H1 (cell line): Measurements from ENCODE around the gene IL12RB2. TPM values are rescaled to one million over a fixed set of nuclear protein-coding genes. Genes with fewer than 3 reads are reported as not detected.

ENCODE experiments used
- CTCF ChIA-PET: fragments of 300-600 bp; sonication (Branson Sonifier 250); formaldehyde crosslinking; loops from one replicate; lab custom pipeline; 2021; ENCODE audit not compliant: partially characterized antibody; lab: Charles Lee
- POLR2A ChIA-PET: fragments of 300-600 bp; sonication (Branson Sonifier 250); formaldehyde crosslinking; loops from one replicate; lab custom pipeline; 2021; ENCODE audit warnings: inconsistent platforms; ENCODE audit not compliant: partially characterized antibody; lab: Charles Lee
- DNase-seq, 2 experiments: peaks; one replicate each; pipeline versions ENCODE4 v3.0.0 to v3.0.0-alpha.2; 2010 to 2022; ENCODE audit warnings: low spot score in 2 of 2, low read depth in 1 of 2, mixed read lengths in 1 of 2
- FAIRE-seq: peaks from 2 replicates; lab custom pipeline; 2011; peaks lifted over from hg19 to GRCh38; lab: Jason Lieb, UNC
- H2AFZ ChIP-seq: 2 replicates; pipeline ENCODE4 v1.8.1; 2012; ENCODE audit warnings: low read length, inconsistent platforms
- H2AK5ac ChIP-seq: 2 replicates; pipeline ENCODE4 v1.6.1; 2013; ENCODE audit warnings: low read depth, low read length
- H2BK120ac ChIP-seq: replicated peaks from 2 replicates; pipeline ENCODE3; 2013; ENCODE audit warnings: low read depth, low read length, inconsistent platforms
- H2BK12ac ChIP-seq: 2 replicates; pipeline ENCODE4 v1.6.1; 2013; ENCODE audit warnings: low read depth, low read length
- H2BK15ac ChIP-seq: 2 replicates; pipeline ENCODE4 v1.6.1; 2013; ENCODE audit warnings: low read length
- H2BK20ac ChIP-seq: 2 replicates; pipeline ENCODE4 v1.6.1; 2013; ENCODE audit warnings: low read length
- H2BK5ac ChIP-seq: 2 replicates; pipeline ENCODE4 v1.6.1; 2013; ENCODE audit warnings: low read depth, low read length
- H3K14ac ChIP-seq: 2 replicates; pipeline ENCODE4 v1.6.1; 2013; ENCODE audit warnings: inconsistent platforms; ENCODE audit not compliant: insufficient read length
- H3K18ac ChIP-seq: 2 replicates; pipeline ENCODE4 v1.6.1; 2013; ENCODE audit warnings: low read length; ENCODE audit errors: extremely low read depth
- H3K23ac ChIP-seq: 2 replicates; pipeline ENCODE4 v1.6.1; 2013; ENCODE audit warnings: inconsistent platforms; ENCODE audit not compliant: insufficient read length
- H3K23me2 ChIP-seq: 2 replicates; pipeline ENCODE4 v1.6.1; 2013; ENCODE audit warnings: low read depth, low read length
- H3K27ac ChIP-seq: 2 replicates; pipeline ENCODE4 v1.6.1; 2011; ENCODE audit warnings: low read depth, low read length, inconsistent platforms
- H3K27me3 ChIP-seq, 4 experiments: replicated peaks in 1 of 4; 1 replicate in 1 of 4; 2 replicates in 3 of 4; pipeline versions ENCODE4 v1.6.1 to v1.8.1; 2011 to 2013; ENCODE audit warnings: low read length in 3 of 4, mild to moderate bottlenecking in 3 of 4, inconsistent platforms in 2 of 4, mixed read lengths in 2 of 4, moderate library complexity in 1 of 4; ENCODE audit not compliant: control insufficient read depth in 3 of 4, insufficient read depth in 3 of 4; ENCODE audit errors: extremely low read depth in 1 of 4
- H3K36me3 ChIP-seq, 4 experiments: 2 replicates each; pipeline versions ENCODE4 v1.6.1 to v1.8.1; 2011 to 2013; ENCODE audit warnings: mild to moderate bottlenecking in 4 of 4, low read length in 3 of 4, moderate library complexity in 2 of 4, control low read depth in 1 of 4, inconsistent platforms in 1 of 4; ENCODE audit not compliant: insufficient read depth in 4 of 4, control insufficient read depth in 2 of 4
- H3K4ac ChIP-seq: replicated peaks from 2 replicates; pipeline ENCODE3; 2013; ENCODE audit warnings: low read length, low read depth, mixed read lengths, inconsistent platforms; ENCODE audit not compliant: insufficient read length
- H3K4me1 ChIP-seq, 4 experiments: replicated peaks in 1 of 4; 1 replicate in 1 of 4; 2 replicates in 3 of 4; pipeline versions ENCODE4 v1.6.1 to v1.8.1; 2011 to 2013; ENCODE audit warnings: low read length in 3 of 4, inconsistent platforms in 2 of 4, mixed read lengths in 1 of 4; ENCODE audit not compliant: insufficient read depth in 4 of 4, control insufficient read depth in 3 of 4
- H3K4me2 ChIP-seq, 2 experiments: 2 replicates each; pipeline versions ENCODE4 v1.6.1 to v1.8.1; 2011 to 2013; ENCODE audit warnings: low read depth in 2 of 2, low read length in 2 of 2, control low read depth in 1 of 2, inconsistent platforms in 1 of 2, mild to moderate bottlenecking in 1 of 2; ENCODE audit not compliant: insufficient read depth in 1 of 2
- H3K4me3 ChIP-seq, 4 experiments: fragments of 200-600, 300-600 bp in 1 of 4; sonication (generic), shearing (Covaris generic), sonication (Bioruptor Twin) in 1 of 4; 2 replicates each; pipeline versions ENCODE4 v1.5.1 to v1.8.1; 2011 to 2016; ENCODE audit warnings: low read length in 4 of 4, low read depth in 3 of 4, control low read depth in 2 of 4, inconsistent platforms in 2 of 4, mild to moderate bottlenecking in 2 of 4, mixed read lengths in 1 of 4, moderate library complexity in 1 of 4; ENCODE audit not compliant: insufficient read depth in 2 of 4; ENCODE audit errors: extremely low read depth in 1 of 4
- H3K56ac ChIP-seq: replicated peaks from 2 replicates; pipeline ENCODE3; 2013; ENCODE audit warnings: low read depth, mild to moderate bottlenecking, mixed read lengths, low read length, inconsistent platforms; ENCODE audit not compliant: insufficient read length
- H3K79me1 ChIP-seq: 2 replicates; pipeline ENCODE4 v1.6.1; 2013; ENCODE audit warnings: low read depth, low read length, control low read depth
- H3K79me2 ChIP-seq, 2 experiments: 2 replicates each; pipeline versions ENCODE4 v1.6.1 to v1.8.1; 2012 to 2013; ENCODE audit warnings: low read length in 2 of 2, mild to moderate bottlenecking in 2 of 2, inconsistent platforms in 1 of 2; ENCODE audit not compliant: insufficient read depth in 2 of 2, control insufficient read depth in 1 of 2
- H3K9ac ChIP-seq, 4 experiments: replicated peaks in 1 of 4; 1 replicate in 1 of 4; 2 replicates in 3 of 4; pipeline versions ENCODE4 v1.6.1 to v1.8.1; 2011 to 2013; ENCODE audit warnings: low read depth in 3 of 4, low read length in 3 of 4, control low read depth in 2 of 4, mild to moderate bottlenecking in 2 of 4, moderate library complexity in 2 of 4, inconsistent platforms in 1 of 4; ENCODE audit errors: extremely low read depth in 1 of 4
- H3K9me3 ChIP-seq, 2 experiments: 2 replicates each; pipeline versions ENCODE4 v1.6.1 to v1.8.1; 2012 to 2013; ENCODE audit warnings: mild to moderate bottlenecking in 2 of 2, moderate library complexity in 2 of 2, control low read depth in 1 of 2, inconsistent platforms in 1 of 2, low read depth in 1 of 2, low read length in 1 of 2, mixed read lengths in 1 of 2; ENCODE audit not compliant: insufficient read depth in 2 of 2
- H4K20me1 ChIP-seq, 2 experiments: replicated peaks in 1 of 2; 2 replicates each; pipeline versions ENCODE3 to v1.8.1; 2011 to 2013; ENCODE audit warnings: inconsistent platforms in 2 of 2, low read length in 2 of 2, mild to moderate bottlenecking in 1 of 2; ENCODE audit not compliant: insufficient read depth in 2 of 2, control insufficient read depth in 1 of 2
- H4K5ac ChIP-seq: 2 replicates; pipeline ENCODE4 v1.6.1; 2013; ENCODE audit warnings: low read length, low read depth, mixed read lengths, inconsistent platforms; ENCODE audit not compliant: insufficient read length
- H4K8ac ChIP-seq: 2 replicates; pipeline ENCODE4 v1.8.0; 2013; ENCODE audit warnings: mild to moderate bottlenecking, moderate library complexity, low read length, inconsistent platforms; ENCODE audit not compliant: insufficient read depth; ENCODE audit errors: extremely low read depth
- H4K91ac ChIP-seq: replicated peaks from 2 replicates; pipeline ENCODE3; 2013; ENCODE audit warnings: low read length, mixed read lengths, inconsistent platforms; ENCODE audit not compliant: insufficient read length
- BRCA1 ChIP-seq: IDR thresholded peaks from 2 replicates; pipeline ENCODE4 v1.6.1; 2012; ENCODE audit warnings: low read depth, low read length, improper control_type of control experiment
- MAFK ChIP-seq: IDR thresholded peaks from 2 replicates; pipeline ENCODE4 v1.6.1; 2012; ENCODE audit warnings: low read depth, mild to moderate bottlenecking, improper control_type of control experiment, low read length
- MAX ChIP-seq: IDR thresholded peaks from 2 replicates; pipeline ENCODE4 v1.6.1; 2012; ENCODE audit warnings: inconsistent platforms
- PHF8 ChIP-seq: fragments of 200-600 bp; sonication (generic); conservative IDR thresholded peaks from 2 replicates; pipeline ENCODE4 v1.7.1; 2012; ENCODE audit warnings: low read depth, mild to moderate bottlenecking, inconsistent platforms, low read length, moderate library complexity
- RAD21 ChIP-seq, 2 experiments: IDR thresholded peaks in 1 of 2; conservative IDR thresholded peaks in 1 of 2; 2 replicates each; pipeline ENCODE4 v1.6.1; 2011; ENCODE audit warnings: low read depth in 2 of 2, low read length in 2 of 2, improper control_type of control experiment in 1 of 2, inconsistent platforms in 1 of 2, mild to moderate bottlenecking in 1 of 2, moderate library complexity in 1 of 2
- USF2 ChIP-seq: IDR thresholded peaks from 2 replicates; pipeline ENCODE4 v1.6.1; 2011; ENCODE audit warnings: low read length, improper control_type of control experiment
- YY1 ChIP-seq: IDR thresholded peaks from 2 replicates; pipeline ENCODE4 v1.6.1; 2011; ENCODE audit warnings: low read depth, mild to moderate bottlenecking, low read length
- WGBS, 2 experiments: shearing (Covaris generic) in 1 of 2; methylation state at CpG; one replicate each; pipeline versions ENCODE4 v1.1.6 to v1.1.7; 2013 to 2015; ENCODE audit warnings: low lambda C conversion rate in 2 of 2, mixed read lengths in 2 of 2, inconsistent platforms in 1 of 2, low coverage in 1 of 2, missing lambda C conversion rate in 1 of 2; ENCODE audit not compliant: insufficient replicate concordance in 2 of 2, insufficient coverage in 1 of 2, insufficient read length in 1 of 2; ENCODE audit errors: extremely low coverage in 1 of 2, missing lambda C conversion rate in 1 of 2; 5-methylcytosine and 5-hydroxymethylcytosine counted together
- polyA plus RNA-seq, 7 experiments: library from polyadenylated mRNA; depleted of rRNA in 3 of 7; stranded (reverse) in 5 of 7; unstranded in 2 of 7; fragments of >200 nt in 5 of 7; fragments of 200-250 nt in 2 of 7; gene quantifications; 1 replicate in 5 of 7; 2 replicates in 1 of 7; 4 replicates in 1 of 7; pipeline versions ENCODE4 v1.2.1 to v1.2.3, GENCODE V29; 2011 to 2013; ENCODE audit warnings: missing spikeins in 2 of 7, mixed read lengths in 2 of 7
- total RNA-seq: library from RNA; stranded (reverse); fragmentation: NEBNext Ultra II Directional; extraction: Animal tissue kit (Norgen Biotek cat#: 25700); gene quantifications from 2 replicates; pipeline ENCODE4 v1.2.1, GENCODE V29; 2021
- TF ChIP-seq, protein P1 (sequence below): IDR thresholded peaks from 2 replicates; pipeline ENCODE4 v1.6.1; 2011; ENCODE audit warnings: low read depth, mild to moderate bottlenecking, low read length; ENCODE audit not compliant: insufficient read depth
- TF ChIP-seq, protein P2 (sequence below): IDR thresholded peaks from 2 replicates; pipeline ENCODE4 v1.6.1; 2012; ENCODE audit warnings: low read length, inconsistent platforms

Gene IL12RB2
- total and polyA plus RNA-seq, 2 of the 8 experiments (the other 6 are each of a cell fraction or from before 2014, with no cell fraction given): 1.4 TPM

DNA sequence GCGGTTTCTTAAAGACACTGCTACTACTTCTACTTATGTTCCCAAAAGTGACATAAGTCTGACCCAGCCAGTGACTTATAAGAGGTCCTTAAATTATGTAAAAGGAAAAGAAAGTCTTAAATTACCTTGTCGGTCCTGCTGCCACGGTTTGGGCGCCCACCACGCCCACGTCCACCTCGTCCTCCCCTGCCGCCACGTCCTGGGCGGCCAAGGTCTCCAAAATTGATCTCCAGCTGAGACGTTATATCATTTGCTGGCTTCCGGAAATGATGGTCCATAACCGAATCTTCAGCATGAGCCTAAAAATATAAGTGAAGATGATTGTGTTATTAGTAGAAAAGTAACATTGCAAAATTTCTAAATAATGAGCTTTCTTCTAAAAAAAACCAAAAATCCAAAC lies 107.4 kb downstream of the IL12RB2 start:
- no peak overlapping the region for H3K27ac ChIP-seq
- no peak overlapping the region for H2BK120ac ChIP-seq
- DNase-seq (no peak), FAIRE-seq (no peak)
- no peaks in the 10 kb centered on the region for H3K9me3 ChIP-seq
- H3K9ac ChIP-seq: no peak overlapping the region
- H3K4me2 ChIP-seq: no peak overlapping the region
- H4K91ac ChIP-seq: no peak overlapping the region
- H2BK20ac ChIP-seq: no peak overlapping the region
- H2AK5ac ChIP-seq: no peak overlapping the region
- peaks cover 43 to 99% (median 65%) of the 10 kb centered on the region in 4 experiments for H3K36me3 ChIP-seq
- H2AFZ ChIP-seq: no peak overlapping the region
- no peak overlapping the region for H2BK15ac ChIP-seq
- no peak overlapping the region for H2BK12ac ChIP-seq
- no peak overlapping the region for H4K5ac ChIP-seq
- CTCF ChIA-PET: interaction anchor here (1.3 to 5.5 kb wide), 4 partner anchors 8 to 88 kb away, joined by 3 to 30 read pairs (median 6); no protein-coding TSS in a partner anchor
- peaks cover 12 to 16% of the 10 kb centered on the region in 2 experiments for H4K20me1 ChIP-seq
- H3K18ac ChIP-seq: no peak overlapping the region
- peaks cover 0 to 67% of the 10 kb centered on the region in 2 experiments; a peak in 3 of 4 replicates for H3K79me2 ChIP-seq
- H3K56ac ChIP-seq: no peak overlapping the region
- H3K23me2 ChIP-seq: no peaks in the 10 kb centered on the region
- POLR2A ChIA-PET: interaction anchor here (1.1 to 7.5 kb wide), 4 partner anchors 9 to 19 kb away, joined by 3 to 153 read pairs (median 12); partner anchors contain the start of gene SERBP1
- no peak overlapping the region for H3K4me3 ChIP-seq
- 96% methylated on average over 13 of the region's 13 CpGs; no CpG with 5 or more reads in 1 of the 2 experiments for WGBS, 2 experiments
- H3K27me3 ChIP-seq: no peaks in the 10 kb centered on the region
- H4K8ac ChIP-seq: no peak overlapping the region; the same call in 1 of the 2 replicates
- H3K4ac ChIP-seq: no peak overlapping the region
- H3K4me1 ChIP-seq: no peaks in the 10 kb centered on the region
- H3K79me1 ChIP-seq: no peaks in the 10 kb centered on the region; the same call in none of the 2 replicates
- H3K14ac ChIP-seq: no peak overlapping the region
- no peak overlapping the region for H3K23ac ChIP-seq
- H2BK5ac ChIP-seq: no peak overlapping the region
- TF ChIP-seq MAFK (no peak), PHF8 (no peak), BRCA1 (no peak), YY1 (no peak), USF2 (no peak), MAX (no peak), RAD21 (IDR thresholded peaks at IDR 0.05 in 1 of 2, conservative IDR thresholded peaks at IDR 0.05 in 1 of 2; ENCODE audit: low read depth in 2 of 2, low read length in 2 of 2) (no peak)
- TF ChIP-seq, protein P1, sequence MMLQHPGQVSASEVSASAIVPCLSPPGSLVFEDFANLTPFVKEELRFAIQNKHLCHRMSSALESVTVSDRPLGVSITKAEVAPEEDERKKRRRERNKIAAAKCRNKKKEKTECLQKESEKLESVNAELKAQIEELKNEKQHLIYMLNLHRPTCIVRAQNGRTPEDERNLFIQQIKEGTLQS: no peak
- TF ChIP-seq, protein P2, sequence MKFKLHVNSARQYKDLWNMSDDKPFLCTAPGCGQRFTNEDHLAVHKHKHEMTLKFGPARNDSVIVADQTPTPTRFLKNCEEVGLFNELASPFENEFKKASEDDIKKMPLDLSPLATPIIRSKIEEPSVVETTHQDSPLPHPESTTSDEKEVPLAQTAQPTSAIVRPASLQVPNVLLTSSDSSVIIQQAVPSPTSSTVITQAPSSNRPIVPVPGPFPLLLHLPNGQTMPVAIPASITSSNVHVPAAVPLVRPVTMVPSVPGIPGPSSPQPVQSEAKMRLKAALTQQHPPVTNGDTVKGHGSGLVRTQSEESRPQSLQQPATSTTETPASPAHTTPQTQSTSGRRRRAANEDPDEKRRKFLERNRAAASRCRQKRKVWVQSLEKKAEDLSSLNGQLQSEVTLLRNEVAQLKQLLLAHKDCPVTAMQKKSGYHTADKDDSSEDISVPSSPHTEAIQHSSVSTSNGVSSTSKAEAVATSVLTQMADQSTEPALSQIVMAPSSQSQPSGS: no peak
